G401 (cell line): ENCODE measurements around the gene USP2. TPM values are rescaled to one million over a fixed set of nuclear protein-coding genes. Genes with fewer than 3 reads are reported as not detected.

Source experiments
- DNase-seq: peaks from one replicate; pipeline ENCODE4 v3.0.0-alpha.2; 2015; ENCODE audit warnings: low spot score
- in situ Hi-C: cut with HindIII; loops from 2 replicates; pipeline ENCODE4 v1.10.0; 2016; ENCODE audit warnings: low sequenced_read_pairs, mixed read lengths
- total RNA-seq: library from RNA; depleted of rRNA; stranded (reverse); fragments of >200 nt; shearing (Covaris generic); gene quantifications from 2 replicates; pipeline ENCODE4 v1.2.3, GENCODE V29; 2014

USP2 gene
- total RNA-seq, 1 experiment from 2014 or later = 0.75 TPM

- DNase-seq = no peak
- in situ Hi-C loops = no loop called here
Measured at GRCh38 chr11:119369132-119369925, 12.2 kb downstream of the USP2 start.

GRCh38 chr11:119368121-119369034, 13.1 kb downstream of the USP2 start:
- no peak for DNase-seq
- in situ Hi-C loops = no loop called here

DNA sequence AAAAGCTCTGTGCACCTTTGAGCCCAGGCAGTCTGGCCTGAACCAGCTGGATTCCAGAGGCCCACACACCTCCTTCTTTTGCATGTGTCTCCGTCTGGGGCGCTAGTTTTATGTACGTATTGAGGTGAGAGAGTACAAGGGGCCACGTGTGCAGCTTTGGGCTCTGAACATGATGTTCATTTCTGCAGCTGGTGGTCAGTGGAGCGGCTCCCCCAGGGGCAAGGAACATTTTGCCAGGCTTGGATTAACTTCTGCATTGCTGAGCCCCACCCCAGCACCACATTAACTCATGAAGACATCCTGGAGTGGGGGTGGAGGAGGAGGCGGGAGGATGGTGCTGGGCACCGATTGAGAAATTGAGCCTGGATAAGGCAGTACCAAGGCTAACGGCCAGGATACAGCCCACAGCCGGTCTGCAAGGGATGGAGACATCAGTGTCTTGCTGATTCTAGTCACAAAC, 13.8 kb downstream of the USP2 start:
- DNase-seq = no peak
- in situ Hi-C loops = no loop called here

- no peak for DNase-seq
- in situ Hi-C loops = no loop called here
Measured at GRCh38 chr11:119366690-119367620, 14.5 kb downstream of the USP2 start.

DNA sequence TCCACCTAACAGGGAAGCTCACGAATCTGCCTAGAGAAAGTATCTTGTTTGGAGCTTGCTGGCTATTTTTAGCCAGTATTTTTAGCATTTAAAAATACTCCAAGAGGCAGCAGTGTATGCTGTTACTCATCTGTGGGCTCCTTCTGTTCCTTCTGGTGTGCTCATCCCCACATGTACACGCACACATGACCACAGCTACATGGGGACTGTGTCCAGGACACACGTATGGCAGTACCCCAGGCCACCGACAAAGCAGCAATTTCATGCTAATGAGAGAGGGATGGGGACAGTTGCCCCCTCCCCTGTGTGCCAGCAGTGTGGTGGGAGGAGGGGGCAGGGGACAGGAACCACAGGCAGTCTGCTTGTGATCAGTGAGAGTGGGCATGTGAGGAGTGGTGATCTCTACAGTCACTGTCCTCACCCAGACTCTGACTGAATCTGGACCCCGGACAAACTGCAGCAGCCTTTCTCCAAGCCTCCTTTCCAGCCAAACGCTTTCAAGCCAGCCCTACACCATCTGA, 16.4 kb downstream of the USP2 start:
- in situ Hi-C loops = no loop called here
- DNase-seq = no peak

DNA sequence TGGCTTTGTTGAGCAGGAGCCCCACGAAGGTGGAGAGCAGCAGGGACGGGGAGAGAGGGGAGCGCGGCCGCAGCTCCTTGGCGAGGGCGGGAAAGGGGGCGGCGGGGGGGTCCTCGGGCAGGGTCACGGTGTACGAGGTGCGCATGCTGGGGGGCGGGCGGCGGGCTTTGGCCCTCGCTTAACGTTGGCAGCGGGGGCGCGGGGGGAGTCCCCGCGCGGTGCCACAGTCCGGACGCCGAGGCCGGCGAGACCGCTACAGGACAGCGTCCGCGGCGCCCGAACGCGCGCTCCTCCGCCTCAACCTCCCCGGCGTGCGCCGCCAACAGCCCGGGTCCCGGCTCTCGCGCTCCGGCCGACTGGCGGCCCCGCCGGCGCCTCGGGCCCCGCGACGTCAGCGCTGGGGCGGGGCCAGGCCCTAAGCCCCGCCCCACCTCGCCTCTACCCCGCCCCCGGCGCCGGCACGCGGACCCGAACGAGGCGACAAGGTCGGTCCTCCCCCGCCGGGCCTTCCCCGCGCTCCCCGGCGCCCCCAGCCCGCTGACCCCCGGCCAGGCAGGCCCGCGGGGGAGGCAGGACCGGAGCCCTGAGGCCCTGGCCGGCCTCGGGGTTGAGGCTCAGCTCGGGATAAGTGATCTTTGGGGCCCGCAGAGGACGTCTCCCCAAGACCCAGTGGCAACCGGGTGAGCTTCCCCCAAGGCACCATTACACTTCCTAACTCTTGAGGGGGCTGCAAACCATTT, 17.5 kb downstream of the USP2 start:
- DNase-seq = peak; percentile 81
- in situ Hi-C loops = no loop called here

- in situ Hi-C loops = no loop called here
Measured at GRCh38 chr11:119363081-119363850, 18.2 kb downstream of the USP2 start.

DNA sequence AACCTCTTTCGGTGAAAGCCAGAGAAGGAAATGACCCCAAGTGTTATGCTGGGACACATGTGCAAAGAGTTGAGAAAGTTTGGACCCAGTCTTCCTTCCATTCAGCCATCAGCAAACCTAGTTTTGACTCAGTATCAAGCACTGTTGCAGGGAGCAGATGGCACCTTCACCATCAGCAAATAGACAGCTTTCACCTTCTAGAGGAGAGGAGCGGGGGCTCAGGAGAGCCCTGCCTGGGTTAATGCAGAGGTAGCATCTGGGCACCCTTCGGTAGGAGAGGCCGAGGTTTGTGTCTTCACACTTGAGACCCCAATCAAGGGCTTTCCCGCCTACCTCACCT, 18.8 kb downstream of the USP2 start:
- DNase-seq = peak; percentile 88
- in situ Hi-C loops = no loop called here

More at GRCh38 chr11:119363081-119363850, 18.2 kb downstream of the USP2 start:
- DNase-seq = no peak

GRCh38 chr11:119361941-119362725, 19.4 kb downstream of the USP2 start:
- in situ Hi-C loops = no loop called here
- DNase-seq = peak; percentile 40

DNA sequence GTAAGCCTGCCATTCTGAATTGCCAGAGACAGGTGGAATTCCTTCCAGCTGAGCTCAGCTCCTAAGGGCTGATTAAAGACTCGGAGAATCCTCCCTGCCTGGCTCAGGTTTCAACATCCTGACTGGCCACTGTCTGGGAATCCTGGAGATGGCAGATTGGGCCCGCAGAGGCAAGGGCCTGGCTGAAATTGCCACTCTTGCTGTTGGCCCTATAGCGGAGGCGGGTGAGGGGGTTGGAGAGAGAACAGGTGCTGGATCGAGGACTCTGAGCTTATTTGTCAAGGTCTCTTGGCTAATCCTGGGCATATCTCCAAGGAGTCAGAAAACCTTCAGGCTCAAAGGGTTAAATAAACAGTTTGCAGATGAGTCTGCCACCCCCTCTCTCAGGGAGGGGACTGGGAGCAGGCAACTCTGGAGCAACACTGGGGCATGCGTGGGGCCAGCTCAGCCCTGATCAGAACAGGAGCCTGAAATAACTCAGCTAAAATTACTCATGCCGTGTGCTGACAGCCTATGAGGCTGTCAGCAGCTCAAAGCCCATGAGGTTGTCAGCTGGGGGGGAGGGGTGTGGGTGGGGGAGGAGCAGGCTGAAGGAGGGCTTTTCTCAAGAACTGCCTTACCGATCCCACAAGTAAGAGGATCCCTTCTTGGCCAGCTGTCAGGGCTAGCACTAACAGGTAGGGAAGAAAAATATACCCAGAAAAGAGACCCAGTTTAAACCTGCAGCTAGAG, 20.3 kb downstream of the USP2 start:
- peak; percentile 78 for DNase-seq
- in situ Hi-C loops = no loop called here

GRCh38 chr11:119359365-119360214, 21.9 kb downstream of the USP2 start:
- DNase-seq = no peak
- in situ Hi-C loops = no loop called here

DNA sequence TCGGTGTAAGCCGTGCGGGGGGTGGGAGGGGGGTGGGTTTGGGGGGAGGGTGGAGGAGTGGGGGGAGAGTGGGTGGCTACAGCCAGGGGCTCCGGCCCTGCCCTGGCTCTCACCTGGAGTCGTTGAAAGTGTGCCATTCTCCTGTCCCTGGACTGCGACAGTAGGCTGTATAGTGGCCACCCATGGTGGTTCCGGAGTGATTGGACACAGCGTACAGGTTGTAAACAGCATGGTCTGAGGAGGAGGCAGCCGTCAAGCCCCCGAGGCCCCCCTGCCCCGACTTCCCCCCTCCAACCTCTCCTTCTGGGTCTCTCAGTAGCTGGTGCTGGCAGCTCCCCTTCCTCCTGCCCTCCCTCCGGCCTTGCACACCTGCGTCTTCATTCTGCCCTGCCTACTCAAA, 24.4 kb downstream of the USP2 start:
- in situ Hi-C loops = no loop called here
- DNase-seq = no peak

DNA sequence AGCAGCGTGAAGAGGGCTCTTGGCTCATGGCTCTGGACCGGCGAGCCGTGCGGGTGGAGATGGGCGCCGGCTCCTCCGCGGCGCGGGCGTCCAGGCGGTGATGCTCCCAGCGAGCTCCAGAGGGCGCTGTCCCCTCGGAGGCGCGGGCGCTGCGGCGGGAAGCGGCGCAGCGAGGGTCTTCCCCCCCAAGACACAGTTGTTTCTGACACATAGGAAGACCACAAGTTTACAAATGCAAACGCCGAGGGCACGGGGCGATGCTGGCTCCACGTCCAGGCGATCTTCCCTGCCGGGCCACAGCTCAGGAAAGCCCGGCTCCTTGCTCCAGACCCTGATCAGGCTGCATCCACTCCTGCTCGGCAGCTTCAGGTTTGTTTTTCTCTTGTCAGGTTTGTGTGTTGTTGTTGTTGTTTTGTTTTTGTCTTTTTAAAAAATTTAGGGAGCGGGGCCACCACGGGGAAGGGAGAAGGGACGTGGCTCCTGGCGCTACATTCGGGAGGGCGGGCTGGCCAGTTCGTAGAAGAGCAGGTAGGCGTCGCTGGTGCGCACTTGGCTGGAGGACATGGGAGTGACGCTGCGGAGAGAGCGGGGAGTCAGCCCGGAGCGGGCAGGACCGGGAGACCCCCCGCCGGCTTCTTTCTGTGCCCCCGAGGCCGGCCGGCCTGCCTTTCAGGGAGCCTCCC, 25.0 kb downstream of the USP2 start:
- in situ Hi-C loops = no loop called here
- peak; percentile 77 for DNase-seq

GRCh38 chr11:119355091-119355843, 26.2 kb downstream of the USP2 start:
- no peak for DNase-seq
- in situ Hi-C loops = no loop called here
